ENCODE results near the gene PUS3.

GRCh38 chr11:125926682-125927081 lies 23.7 kb upstream of the PUS3 start:
- TF ChIP-seq CTCF (IDR thresholded peaks at IDR 0.05) (no peak), POLR2A (IDR thresholded peaks at IDR 0.05) (no peak)

Data from lower leg skin (tissue), 3 donors.